ENCODE data around the gene MEA1. TPM values are rescaled to one million over a fixed set of nuclear protein-coding genes. Genes with fewer than 3 reads are reported as not detected.

MEA1 gene
- total and polyA plus RNA-seq, 10 of the 15 experiments (the other 5 are each of a cell fraction or from before 2014, with no cell fraction given) = 59.1 to 148 (median 96.4) TPM

GRCh38 chr6:42969431-42969830, 44.3 kb downstream of the MEA1 start:
- DNase-seq (ENCODE audit: low read depth, low spot score) = no peak
- ATAC-seq = no peak
- ChIA-PET RAD21 (ENCODE audit: unreplicated experiment) (no interaction called here), POLR2A (no interaction called here), SMC1A (ENCODE audit: uncharacterized antibody, unreplicated experiment) (no interaction called here), CTCF (no interaction called here)
- TF ChIP-seq RB1 (IDR thresholded peaks at IDR 0.05; ENCODE audit: borderline replicate concordance) (no peak), ZNF207 (IDR thresholded peaks at IDR 0.05; ENCODE audit: borderline replicate concordance) (no peak), ZNF217 (IDR thresholded peaks at IDR 0.05) (no peak), ESRRA (IDR thresholded peaks at IDR 0.05; ENCODE audit: low read length) (no peak), YBX1 (IDR thresholded peaks at IDR 0.05) (no peak), CHD1 (IDR thresholded peaks at IDR 0.05; ENCODE audit: low read depth, low read length) (no peak)
- Histone ChIP-seq H3K9ac (ENCODE audit: control insufficient read depth, insufficient read depth, low read length) (no peak overlapping the region), H3K4me1 (ENCODE audit: control insufficient read depth, insufficient read depth, low read length) (no peaks in the 10 kb centered on the region), H3K4me3 (no peak overlapping the region), H3K27me3 (replicated peaks in 1 of 2; ENCODE audit: control insufficient read depth in 2 of 2, insufficient read depth in 2 of 2, low read length in 1 of 2) (no peaks in the 10 kb centered on the region), H3K4me2 (ENCODE audit: control insufficient read depth, insufficient read depth) (no peak overlapping the region), H3K9me3 (replicated peaks; ENCODE audit: control insufficient read depth, insufficient read depth, low read length) (no peaks in the 10 kb centered on the region), H3K79me2 (ENCODE audit: control insufficient read depth, insufficient read depth, low read length) (no peaks in the 10 kb centered on the region), H4K20me1 (ENCODE audit: control insufficient read depth, insufficient read depth) (no peaks in the 10 kb centered on the region), H3K36me3 (ENCODE audit: control insufficient read depth in 2 of 2, insufficient read depth in 2 of 2, low read length in 1 of 2) (no peaks in the 10 kb centered on the region; a peak in 3 of 4 replicates), H2AFZ (ENCODE audit: control insufficient read depth, low read depth, low read length) (no peak overlapping the region), H3K27ac (ENCODE audit: control insufficient read depth, insufficient read depth) (no peak overlapping the region)
- intact Hi-C loops (cut with micrococcal nuclease; ENCODE audit: unreplicated experiment) (no loop called here), in situ Hi-C loops (cut with MboI) (no loop called here)
- BruUV-seq (replicated peaks) = no TSS peak
- whole genome bisulfite sequencing (ENCODE audit: insufficient coverage, insufficient replicate concordance, low lambda C conversion rate, missing lambda C conversion rate) = 96% methylated on average over 2 of the region's 2 CpGs
- FAIRE-seq = no peak

- H3K9ac ChIP-seq (ENCODE audit: control insufficient read depth, insufficient read depth, low read length) = no peak overlapping the region
Measured at GRCh38 chr6:42968783-42969182, 45.0 kb downstream of the MEA1 start.

More at GRCh38 chr6:42968783-42969182, 45.0 kb downstream of the MEA1 start:
- DNase-seq (ENCODE audit: low read depth, low spot score) (no peak), FAIRE-seq (no peak), ATAC-seq (no peak)
- TF ChIP-seq CBFB (IDR thresholded peaks at IDR 0.05; ENCODE audit: low read depth) = no peak
- no peak for TF ChIP-seq RAD21 (IDR thresholded peaks at IDR 0.05; ENCODE audit: insufficient read depth, low read depth, low read length)
- TF ChIP-seq CHD1 (IDR thresholded peaks at IDR 0.05; ENCODE audit: low read depth, low read length) = no peak
- Histone ChIP-seq H3K36me3 (ENCODE audit: control insufficient read depth in 2 of 2, insufficient read depth in 2 of 2, low read length in 1 of 2) (no peaks in the 10 kb centered on the region; a peak in 3 of 4 replicates), H4K20me1 (ENCODE audit: control insufficient read depth, insufficient read depth) (no peaks in the 10 kb centered on the region), H3K4me2 (ENCODE audit: control insufficient read depth, insufficient read depth) (no peak overlapping the region), H3K4me1 (ENCODE audit: control insufficient read depth, insufficient read depth, low read length) (no peaks in the 10 kb centered on the region), H3K79me2 (ENCODE audit: control insufficient read depth, insufficient read depth, low read length) (no peaks in the 10 kb centered on the region), H3K27ac (ENCODE audit: control insufficient read depth, insufficient read depth) (no peak overlapping the region), H3K27me3 (replicated peaks in 1 of 2; ENCODE audit: control insufficient read depth in 2 of 2, insufficient read depth in 2 of 2, low read length in 1 of 2) (no peaks in the 10 kb centered on the region), H2AFZ (ENCODE audit: control insufficient read depth, low read depth, low read length) (no peak overlapping the region), H3K9me3 (replicated peaks; ENCODE audit: control insufficient read depth, insufficient read depth, low read length) (no peaks in the 10 kb centered on the region), H3K4me3 (no peak overlapping the region)
- intact Hi-C loops (cut with micrococcal nuclease; ENCODE audit: unreplicated experiment) = no loop called here
- SMC1A ChIA-PET (ENCODE audit: uncharacterized antibody, unreplicated experiment) = no interaction called here
- BruUV-seq (replicated peaks) = no TSS peak
- CTCF ChIA-PET = interaction anchor here (1.1 kb wide), 1 partner anchor 68 kb away, joined by 4 read pairs; no protein-coding TSS in a partner anchor
- POLR2A ChIA-PET = no interaction called here
- in situ Hi-C loops (cut with MboI) = no loop called here
- RAD21 ChIA-PET (ENCODE audit: unreplicated experiment) = no interaction called here
- 71% methylated on average over 4 of the region's 4 CpGs for WGBS (ENCODE audit: insufficient coverage, insufficient replicate concordance, low lambda C conversion rate, missing lambda C conversion rate)
